SU-DHL-6 (cell line): ENCODE results near the gene MTRF1.

Experiments
- H2AFZ ChIP-seq: fragments of 200-600 bp; sonication (generic); 2 replicates; pipeline ENCODE4 v1.6.1; 2014; ENCODE audit warnings: low read depth, mild to moderate bottlenecking, moderate library complexity, mixed read lengths, antibody characterized with exemption, low read length; ENCODE audit not compliant: severe bottlenecking
- H3F3A ChIP-seq: fragments of 200-600 bp; shearing (Covaris generic); 2 replicates; pipeline ENCODE4 v1.6.0; 2016; ENCODE audit warnings: antibody characterized with exemption, mild to moderate bottlenecking; ENCODE audit not compliant: insufficient read depth
- H3K27ac ChIP-seq: fragments of 200-600 bp; sonication (generic); 2 replicates; pipeline ENCODE4 v1.5.1; 2016; ENCODE audit warnings: low read depth, mild to moderate bottlenecking, low read length, moderate library complexity, mixed read lengths
- H3K27me3 ChIP-seq: fragments of 200-600 bp; sonication (generic), shearing (Covaris generic); 2 replicates; pipeline ENCODE4 v1.6.0; 2014; ENCODE audit warnings: mild to moderate bottlenecking, low read length
- H3K36me3 ChIP-seq: fragments of 200-600 bp; sonication (generic); 2 replicates; pipeline ENCODE4 v1.6.1; 2014; ENCODE audit warnings: mild to moderate bottlenecking, low read length, mixed read lengths
- H3K4me2 ChIP-seq: fragments of 300-600, 200-600 bp; shearing (Covaris generic), sonication (generic); 2 replicates; pipeline ENCODE4 v1.6.0; 2014; ENCODE audit warnings: low read length, low read depth, mild to moderate bottlenecking; ENCODE audit not compliant: poor library complexity, severe bottlenecking
- H3K4me3 ChIP-seq: fragments of 200-600 bp; sonication (generic); 2 replicates; pipeline ENCODE4 v1.5.1; 2014; ENCODE audit warnings: antibody characterized with exemption, low read length, mild to moderate bottlenecking, mixed read lengths; ENCODE audit not compliant: insufficient read depth, poor library complexity, severe bottlenecking
- H3K79me2 ChIP-seq: fragments of 200-600 bp; sonication (generic); 2 replicates; pipeline ENCODE4 v1.6.1; 2014; ENCODE audit warnings: mild to moderate bottlenecking, low read length, moderate library complexity; ENCODE audit not compliant: insufficient read depth
- H3K9ac ChIP-seq: fragments of 200-600 bp; sonication (generic); 2 replicates; pipeline ENCODE4 v1.7.0; 2014; ENCODE audit warnings: mild to moderate bottlenecking, low read length
- H3K9me2 ChIP-seq: fragments of 200-600 bp; sonication (generic); replicated peaks from 2 replicates; pipeline ENCODE4 v1.6.1; 2014; ENCODE audit warnings: low read length; ENCODE audit not compliant: insufficient read depth
- H3K9me3 ChIP-seq: fragments of 200-600 bp; sonication (generic); 2 replicates; pipeline ENCODE4 v1.6.1; 2014; ENCODE audit warnings: low read length, mixed read lengths; ENCODE audit not compliant: insufficient read depth
- H4K20me1 ChIP-seq: fragments of 200-600 bp; sonication (generic); 2 replicates; pipeline ENCODE4 v1.6.1; 2014; ENCODE audit warnings: low read depth, mild to moderate bottlenecking, antibody characterized with exemption, low read length, moderate library complexity, mixed read lengths
- CTCF ChIP-seq: fragments of 200-600 bp; sonication (generic); IDR thresholded peaks from one replicate; pipeline ENCODE4 v1.5.1; 2017; ENCODE audit warnings: antibody characterized with exemption, mild to moderate bottlenecking, low read length, moderate library complexity; ENCODE audit not compliant: insufficient read depth, poor library complexity, severe bottlenecking
- EZH2phosphoT487 ChIP-seq: fragments of 200-600 bp; sonication (generic), shearing (Covaris generic); conservative IDR thresholded peaks from 2 replicates; pipeline ENCODE4 v1.6.1; 2018; ENCODE audit warnings: mild to moderate bottlenecking, antibody characterized with exemption, low read length, moderate library complexity, mixed read lengths

Gene MTRF1

GRCh38 chr13:41254902-41255301 lies 8.5 kb downstream of the MTRF1 start:
- peaks cover 24% of the 10 kb centered on the region; the same call in 1 of the 2 replicates for H3K79me2 ChIP-seq
- H4K20me1 ChIP-seq: no peaks in the 10 kb centered on the region
- no peaks in the 10 kb centered on the region for H3K9me3 ChIP-seq
- H3K4me3 ChIP-seq: no peak overlapping the region
- H3K4me2 ChIP-seq: no peak overlapping the region
- no peaks in the 10 kb centered on the region for H3K9me2 ChIP-seq
- H2AFZ ChIP-seq: no peak overlapping the region
- H3K36me3 ChIP-seq: peaks cover 55% of the 10 kb centered on the region
- no peak overlapping the region for H3K27ac ChIP-seq
- TF ChIP-seq CTCF (no peak), EZH2phosphoT487 (no peak)
- no peaks in the 10 kb centered on the region for H3F3A ChIP-seq
- no peaks in the 10 kb centered on the region for H3K27me3 ChIP-seq
- H3K9ac ChIP-seq: no peak overlapping the region

DNA sequence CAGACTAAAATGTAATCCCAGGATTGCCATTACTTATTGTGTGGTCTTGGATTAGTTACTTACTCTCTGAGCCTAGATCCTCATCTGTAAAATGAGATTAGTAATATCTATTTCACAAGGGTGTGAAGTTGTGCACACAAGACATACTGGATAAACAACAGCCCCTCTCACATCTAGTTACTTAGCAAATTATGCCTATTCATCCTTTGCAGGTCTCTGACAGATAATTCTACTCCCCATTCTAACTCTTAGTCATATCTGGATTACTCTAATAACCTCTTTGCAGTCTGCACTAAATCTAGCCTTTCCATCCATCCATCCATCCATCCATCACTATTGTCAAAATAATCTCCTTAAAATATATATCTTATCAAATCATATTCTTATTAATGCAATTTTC lies 12.4 kb downstream of the MTRF1 start:
- Histone ChIP-seq H3K4me3 (no peak overlapping the region), H3K79me2 (no peaks in the 10 kb centered on the region), H3K4me2 (no peak overlapping the region), H4K20me1 (no peaks in the 10 kb centered on the region), H3K9me2 (no peaks in the 10 kb centered on the region), H3K9ac (no peak overlapping the region), H3K27me3 (no peaks in the 10 kb centered on the region), H3K36me3 (peaks cover 33% of the 10 kb centered on the region), H3K27ac (no peak overlapping the region), H2AFZ (no peak overlapping the region), H3F3A (no peaks in the 10 kb centered on the region), H3K9me3 (no peaks in the 10 kb centered on the region)
- TF ChIP-seq EZH2phosphoT487: no peak
- no peak for TF ChIP-seq CTCF

DNA sequence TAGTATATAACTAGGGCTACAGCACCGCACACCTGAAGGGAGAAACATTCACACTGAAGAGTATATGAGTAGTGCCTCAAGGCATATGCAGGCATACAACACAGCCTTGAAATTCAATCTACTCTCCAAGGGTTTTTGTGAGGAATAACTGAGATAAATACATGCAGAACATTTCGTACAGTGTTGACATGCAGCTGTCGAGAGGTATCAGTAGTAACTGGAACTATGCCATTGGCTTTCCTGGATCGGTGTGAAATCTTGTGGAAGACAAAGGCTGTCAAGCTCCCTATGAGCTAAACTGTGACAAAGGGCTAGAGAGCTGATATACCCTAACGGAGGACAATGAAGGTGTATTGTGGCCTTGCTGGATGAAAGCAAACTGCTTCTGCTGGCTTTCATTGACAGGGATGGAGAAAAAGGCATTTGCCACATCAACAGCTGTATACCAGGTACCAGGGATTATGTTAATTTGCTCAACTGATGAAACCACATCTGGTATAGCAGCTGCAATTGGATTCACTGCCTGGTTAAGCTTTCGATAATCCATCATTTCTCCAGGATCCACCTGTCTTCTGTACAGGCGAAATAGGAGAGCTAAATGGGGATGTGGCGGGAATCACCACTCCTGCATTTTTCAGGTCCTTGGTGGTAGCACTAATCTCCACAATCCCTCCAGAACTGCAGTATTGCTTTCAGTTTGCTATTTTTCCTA lies 16.3 kb downstream of the MTRF1 start:
- TF ChIP-seq CTCF (no peak), EZH2phosphoT487 (no peak)

More for the DNA sequence above, 16.3 kb downstream of the MTRF1 start:
- no peak overlapping the region for H3K4me3 ChIP-seq
- H3K27me3 ChIP-seq: no peaks in the 10 kb centered on the region
- no peak overlapping the region for H3K9ac ChIP-seq
- no peaks in the 10 kb centered on the region for H3K79me2 ChIP-seq
- H3K9me2 ChIP-seq: no peaks in the 10 kb centered on the region
- H3K36me3 ChIP-seq: peaks cover 8% of the 10 kb centered on the region
- H3K4me2 ChIP-seq: no peak overlapping the region
- H3K27ac ChIP-seq: no peak overlapping the region
- H3K9me3 ChIP-seq: no peaks in the 10 kb centered on the region
- H4K20me1 ChIP-seq: no peaks in the 10 kb centered on the region
- H2AFZ ChIP-seq: no peak overlapping the region
- H3F3A ChIP-seq: no peaks in the 10 kb centered on the region
